B cell (primary cell): ENCODE data around the gene PARK7. TPM values are rescaled to one million over a fixed set of nuclear protein-coding genes. Genes with fewer than 3 reads are reported as not detected.
"Not testable (repeated sequence)": the region's sequence is repeated elsewhere in the genome, so short reads cannot be mapped to it uniquely, and the experiment has no call there.

Experiments used
- ATAC-seq: fragments of 200-7000 bp; cut with Tn5 transposase; one replicate; pipeline ENCODE4 v1.10.0; 2021; ENCODE audit warnings: low read depth, mild to moderate bottlenecking, moderate number of reproducible peaks, moderate library complexity
- CTCF ChIA-PET: fragments of 350-600 bp; sonication (Branson Sonifier 250); formaldehyde crosslinking; loops from one replicate; lab custom pipeline; 2021; ENCODE audit warnings: antibody characterized with exemption, inconsistent platforms; lab: Charles Lee
- POLR2A ChIA-PET: fragments of 350-600 bp; sonication (Branson Sonifier 250); formaldehyde crosslinking; loops from one replicate; lab custom pipeline; 2021; ENCODE audit warnings: antibody characterized with exemption; lab: Charles Lee
- DNase-seq: peaks from one replicate; pipeline ENCODE4 v3.0.0; 2013
- H2AFZ ChIP-seq: 2 replicates; pipeline ENCODE4 v1.6.1; 2012; ENCODE audit warnings: mild to moderate bottlenecking, low read depth, low read length; ENCODE audit not compliant: insufficient read depth, poor library complexity, severe bottlenecking
- H3K27ac ChIP-seq, 2 donors: 1 replicate in 1 of 2; 2 replicates in 1 of 2; pipeline ENCODE4 v1.5.1; 2012 to 2013; ENCODE audit warnings: low read length in 2 of 2, mild to moderate bottlenecking in 2 of 2, moderate library complexity in 1 of 2
- H3K27me3 ChIP-seq, 4 experiments: fragments of 200-600 bp in 1 of 4; sonication (generic) in 1 of 4; replicated peaks in 1 of 4; 1 replicate in 2 of 4; 2 replicates in 2 of 4; pipeline versions ENCODE4 v1.6.1 to v1.7.0; 2013 to 2016; ENCODE audit warnings: low read length in 3 of 4, mild to moderate bottlenecking in 2 of 4, mixed read lengths in 1 of 4, moderate library complexity in 1 of 4; ENCODE audit not compliant: insufficient read depth in 4 of 4, control insufficient read depth in 3 of 4; ENCODE audit errors: control extremely low read depth in 1 of 4
- H3K36me3 ChIP-seq, 2 experiments: replicated peaks in 1 of 2; 1 replicate in 1 of 2; 2 replicates in 1 of 2; pipeline versions ENCODE4 v1.6.1 to v1.7.1; 2013; ENCODE audit warnings: low read length in 1 of 2; ENCODE audit not compliant: insufficient read depth in 2 of 2, control insufficient read depth in 1 of 2; ENCODE audit errors: control extremely low read depth in 1 of 2, extremely low read depth in 1 of 2
- H3K4me1 ChIP-seq, 2 donors: fragments of 200-600 bp in 1 of 2; sonication (generic) in 1 of 2; 1 replicate in 1 of 2; 2 replicates in 1 of 2; pipeline versions ENCODE4 v1.5.1 to v1.6.1; 2013 to 2017; ENCODE audit warnings: low read length in 2 of 2; ENCODE audit not compliant: control insufficient read depth in 2 of 2, insufficient read depth in 2 of 2
- H3K4me2 ChIP-seq: replicated peaks from 2 replicates; pipeline ENCODE3; 2012; ENCODE audit warnings: mild to moderate bottlenecking, low read depth, low read length; ENCODE audit not compliant: poor library complexity, severe bottlenecking
- H3K4me3 ChIP-seq, 5 experiments: fragments of 200-600 bp in 1 of 5; sonication (generic) in 1 of 5; 1 replicate in 3 of 5; 2 replicates in 2 of 5; pipeline versions ENCODE4 v1.5.1 to v1.7.0; 2011 to 2016; ENCODE audit warnings: low read length in 4 of 5, mild to moderate bottlenecking in 4 of 5, low read depth in 2 of 5, control low read depth in 1 of 5, moderate library complexity in 1 of 5; ENCODE audit not compliant: insufficient read depth in 1 of 5; ENCODE audit errors: control extremely low read depth in 1 of 5, extremely low read depth in 1 of 5
- H3K79me2 ChIP-seq: fragments of 200-600 bp; sonication (generic); one replicate; pipeline ENCODE4 v1.6.0; 2016; ENCODE audit warnings: low read length; ENCODE audit not compliant: control insufficient read depth, insufficient read depth
- H3K9ac ChIP-seq: fragments of 200-600 bp; sonication (generic); 2 replicates; pipeline ENCODE4 v1.6.1; 2017; ENCODE audit warnings: mild to moderate bottlenecking, low read length, moderate library complexity
- H3K9me3 ChIP-seq, 3 donors: one replicate each; pipeline versions ENCODE4 v1.6.1 to v1.7.1; 2013; ENCODE audit warnings: low read length in 2 of 3; ENCODE audit not compliant: control insufficient read depth in 2 of 3, insufficient read depth in 1 of 3; ENCODE audit errors: control extremely low read depth in 1 of 3
- H4K20me1 ChIP-seq: 2 replicates; pipeline ENCODE4 v1.6.0; 2012; ENCODE audit warnings: mild to moderate bottlenecking, low read length; ENCODE audit not compliant: insufficient read depth, control insufficient read depth, poor library complexity, severe bottlenecking
- H3K27ac Mint-ChIP-seq: one replicate; pipeline ENCODE4 v1.8.0; 2021; ENCODE audit warnings: mixed read lengths
- H3K27me3 Mint-ChIP-seq: one replicate; pipeline ENCODE4 v1.8.0; 2021; ENCODE audit warnings: mixed read lengths
- H3K4me1 Mint-ChIP-seq: one replicate; pipeline ENCODE4 v1.8.0; 2021; ENCODE audit warnings: mixed read lengths
- H3K4me3 Mint-ChIP-seq: one replicate; pipeline ENCODE4 v1.8.0; 2021; ENCODE audit warnings: mixed read lengths
- H3K9me3 Mint-ChIP-seq: one replicate; pipeline ENCODE4 v1.8.0; 2022; ENCODE audit warnings: mixed read lengths; ENCODE audit not compliant: insufficient read depth
- CTCF ChIP-seq: fragments of 200-600 bp; IDR thresholded peaks from one replicate; pipeline ENCODE4 v1.8.0; 2022; ENCODE audit warnings: antibody characterized with exemption, mild to moderate bottlenecking
- EZH2 ChIP-seq: IDR thresholded peaks from 2 replicates; pipeline ENCODE4 v1.6.1; 2012; ENCODE audit warnings: borderline replicate concordance, low read depth, mild to moderate bottlenecking, moderate library complexity, low read length; ENCODE audit not compliant: insufficient read depth, poor library complexity, severe bottlenecking
- WGBS: methylation state at CpG from one replicate; pipeline ENCODE4 v1.1.5; 2013; ENCODE audit warnings: missing lambda C conversion rate; ENCODE audit not compliant: insufficient coverage; 5-methylcytosine and 5-hydroxymethylcytosine counted together
- intact Hi-C: fragments of 100-400 bp; cut with micrococcal nuclease; formaldehyde crosslinking; loops from one replicate; pipeline ENCODE4 v1.10.0; 2022
- polyA plus RNA-seq: library from polyadenylated mRNA; depleted of rRNA; stranded (reverse); fragments of >200 nt; gene quantifications from 2 replicates; pipeline ENCODE4 v1.2.3, GENCODE V29; 2012
- total RNA-seq, 2 donors: library from RNA; stranded (reverse); fragments of 120-200 nt in 1 of 2; gene quantifications; 1 replicate in 1 of 2; 2 replicates in 1 of 2; pipeline versions ENCODE4 v1.2.3 to v1.2.4, GENCODE V29; 2013 to 2022

Gene PARK7
- total and polyA plus RNA-seq, 2 donors (not counting 1 experiment from before 2014, with no cell fraction given) = 63.9 to 118 TPM

DNA sequence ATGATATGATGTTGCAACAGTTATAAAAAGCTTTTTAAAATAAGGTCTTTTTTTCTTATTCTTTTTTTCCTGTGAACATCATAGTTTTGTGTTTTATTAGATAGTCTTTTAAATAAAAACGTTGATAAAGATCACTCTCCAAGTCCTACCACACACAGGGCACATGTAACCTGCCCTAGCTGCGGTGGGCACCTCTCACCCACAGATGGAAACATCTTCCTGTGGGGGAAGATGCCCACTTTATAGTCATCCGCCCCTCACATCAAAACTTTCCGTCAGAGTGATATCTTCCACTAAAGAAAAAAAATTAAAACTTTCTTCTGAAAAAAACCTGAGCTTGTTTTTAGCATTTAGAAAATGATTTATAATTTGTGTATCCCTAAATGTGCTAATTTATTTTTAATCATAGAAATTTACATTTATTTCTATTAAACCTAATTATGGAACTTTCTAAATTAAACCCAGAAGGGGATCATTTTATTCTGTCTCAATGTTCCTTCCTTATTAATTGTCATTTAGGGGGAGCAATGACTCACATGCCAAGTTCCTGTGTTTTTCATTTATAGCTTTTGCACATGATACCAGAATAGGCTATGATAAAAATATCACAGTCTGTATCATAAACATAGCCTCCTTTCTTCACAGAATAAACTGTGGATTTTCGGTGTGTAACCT, 45.5 kb upstream of the PARK7 start:
- H3K9me3 ChIP-seq = no peaks in the 10 kb centered on the region
- H3K27me3 Mint-ChIP-seq = peaks cover 11% of the 10 kb centered on the region
- no peaks in the 10 kb centered on the region for H3K36me3 ChIP-seq
- H3K27ac ChIP-seq = no peak overlapping the region
- H3K79me2 ChIP-seq = no peaks in the 10 kb centered on the region
- H3K9me3 Mint-ChIP-seq = no peaks in the 10 kb centered on the region
- H2AFZ ChIP-seq = no peak overlapping the region
- no peak overlapping the region for H3K4me3 ChIP-seq
- H3K27me3 ChIP-seq = peaks cover 0 to 11% (median 2%) of the 10 kb centered on the region in 4 experiments
- H3K4me3 Mint-ChIP-seq = no peak overlapping the region
- peaks cover 12% of the 10 kb centered on the region for H3K4me1 Mint-ChIP-seq
- ChIA-PET CTCF (interaction anchor here (1.1 to 1.7 kb wide), 2 partner anchors 12 to 15 kb away, joined by 4 read pairs; no protein-coding TSS in a partner anchor), POLR2A (no interaction called here)
- H3K9ac ChIP-seq = no peak overlapping the region
- no peaks in the 10 kb centered on the region for H4K20me1 ChIP-seq
- intact Hi-C loops = no loop called here
- no peak overlapping the region for H3K4me2 ChIP-seq
- ATAC-seq (no peak), DNase-seq (no peak)
- TF ChIP-seq EZH2 = no peak
- no peak for TF ChIP-seq CTCF
- no peaks in the 10 kb centered on the region for H3K4me1 ChIP-seq
- no peak overlapping the region for H3K27ac Mint-ChIP-seq
- WGBS = 60% methylated on average over 1 of the region's 5 CpGs

DNA sequence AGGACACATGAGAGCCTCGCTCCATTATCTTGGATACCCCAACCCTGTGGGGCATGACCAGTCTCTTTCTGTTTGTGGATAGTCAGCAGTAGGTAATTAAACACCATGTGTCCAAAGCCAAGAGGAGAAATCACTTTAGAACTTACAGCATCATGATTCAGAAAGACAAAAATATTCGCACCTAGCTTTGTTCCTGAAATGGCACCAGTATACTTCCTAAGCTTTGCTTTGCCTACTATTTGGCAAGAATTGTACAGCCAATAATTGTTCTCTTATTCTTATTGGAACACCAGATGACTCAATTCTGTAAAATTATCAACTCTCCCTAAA, 45.0 kb upstream of the PARK7 start:
- Histone ChIP-seq H2AFZ (no peak overlapping the region), H3K4me3 (no peak overlapping the region), H4K20me1 (no peaks in the 10 kb centered on the region), H3K27ac (no peak overlapping the region), H3K4me1 (no peaks in the 10 kb centered on the region), H3K27me3 (peaks cover 0 to 11% (median 2%) of the 10 kb centered on the region in 4 experiments), H3K9me3 (no peaks in the 10 kb centered on the region), H3K79me2 (no peaks in the 10 kb centered on the region), H3K36me3 (no peaks in the 10 kb centered on the region), H3K9ac (no peak overlapping the region), H3K4me2 (no peak overlapping the region)
- ChIA-PET POLR2A (no interaction called here), CTCF (interaction anchor here (1.1 to 1.7 kb wide), 2 partner anchors 13 to 15 kb away, joined by 4 read pairs; no protein-coding TSS in a partner anchor)
- DNase-seq (no peak), ATAC-seq (no peak)
- no peak overlapping the region for H3K27ac Mint-ChIP-seq
- peaks cover 11% of the 10 kb centered on the region for H3K27me3 Mint-ChIP-seq
- H3K4me3 Mint-ChIP-seq = no peak overlapping the region
- WGBS = 100% methylated on average over 2 of the region's 2 CpGs
- no peaks in the 10 kb centered on the region for H3K9me3 Mint-ChIP-seq
- intact Hi-C loops = no loop called here
- peaks cover 12% of the 10 kb centered on the region for H3K4me1 Mint-ChIP-seq
- TF ChIP-seq EZH2 (no peak), CTCF (no peak)

DNA sequence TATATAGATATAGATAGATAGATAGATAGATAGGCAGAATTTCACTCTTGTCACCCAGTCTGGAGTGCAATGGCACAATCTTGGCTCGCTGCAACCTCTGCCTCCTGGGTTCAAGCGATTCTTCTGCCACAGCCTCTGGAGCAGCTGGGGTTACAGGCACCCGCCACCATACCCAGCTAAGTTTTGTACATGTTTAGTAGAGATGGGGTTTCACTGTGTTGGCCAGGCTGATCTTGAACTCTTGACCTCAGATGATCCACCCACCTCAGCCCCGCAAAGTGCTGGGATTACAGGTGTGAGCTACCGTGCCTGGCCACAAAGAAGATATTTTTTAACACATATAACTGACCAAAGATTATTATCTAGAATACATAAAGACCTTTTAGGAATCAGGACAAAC, 43.5 kb upstream of the PARK7 start:
- not testable (repeated sequence) for H3K4me3 Mint-ChIP-seq, H3K4me2 ChIP-seq
- no CpG with 5 or more reads among the region's 5 CpGs for WGBS

More for the DNA sequence above, 43.5 kb upstream of the PARK7 start:
- peaks cover 17% of the 10 kb centered on the region for H3K27me3 Mint-ChIP-seq
- H3K27ac ChIP-seq, H3K27ac Mint-ChIP-seq, H3K4me3 ChIP-seq, H3K9ac ChIP-seq, POLR2A ChIA-PET, ATAC-seq, H3K36me3 ChIP-seq, H3K9me3 Mint-ChIP-seq, H3K79me2 ChIP-seq, intact Hi-C loops, H3K4me1 ChIP-seq, H4K20me1 ChIP-seq, H2AFZ ChIP-seq, DNase-seq, H3K9me3 ChIP-seq, H3K4me1 Mint-ChIP-seq: not testable (repeated sequence)
- H3K27me3 ChIP-seq = peaks cover 0 to 11% (median 2%) of the 10 kb centered on the region in 4 experiments
- CTCF ChIA-PET = interaction anchor here (1.7 kb wide), 1 partner anchor 14 kb away, joined by 4 read pairs; no protein-coding TSS in a partner anchor
